Stimulated activated CD4-positive, alpha-beta T cell treated with anti-CD3 and anti-CD28 coated beads, Interleukin-12 subunit alpha, Interleukin-12 subunit beta, amount 100 ng/mL, for 48 hours (primary cell): ENCODE data around the gene SCARF2.
"Not testable (repeated sequence)": the region's sequence is repeated elsewhere in the genome, so short reads cannot be mapped to it uniquely, and the experiment has no call there.

Experiments
- DNase-seq, 3 donors: peaks; one replicate each; pipeline ENCODE4 v3.0.0-alpha.2; 2020; ENCODE audit warnings: low read depth in 2 of 3, low spot score in 1 of 3

Gene SCARF2

GRCh38 chr22:20413217-20414058 lies 24.2 kb downstream of the SCARF2 start:
- no peak for DNase-seq

DNA sequence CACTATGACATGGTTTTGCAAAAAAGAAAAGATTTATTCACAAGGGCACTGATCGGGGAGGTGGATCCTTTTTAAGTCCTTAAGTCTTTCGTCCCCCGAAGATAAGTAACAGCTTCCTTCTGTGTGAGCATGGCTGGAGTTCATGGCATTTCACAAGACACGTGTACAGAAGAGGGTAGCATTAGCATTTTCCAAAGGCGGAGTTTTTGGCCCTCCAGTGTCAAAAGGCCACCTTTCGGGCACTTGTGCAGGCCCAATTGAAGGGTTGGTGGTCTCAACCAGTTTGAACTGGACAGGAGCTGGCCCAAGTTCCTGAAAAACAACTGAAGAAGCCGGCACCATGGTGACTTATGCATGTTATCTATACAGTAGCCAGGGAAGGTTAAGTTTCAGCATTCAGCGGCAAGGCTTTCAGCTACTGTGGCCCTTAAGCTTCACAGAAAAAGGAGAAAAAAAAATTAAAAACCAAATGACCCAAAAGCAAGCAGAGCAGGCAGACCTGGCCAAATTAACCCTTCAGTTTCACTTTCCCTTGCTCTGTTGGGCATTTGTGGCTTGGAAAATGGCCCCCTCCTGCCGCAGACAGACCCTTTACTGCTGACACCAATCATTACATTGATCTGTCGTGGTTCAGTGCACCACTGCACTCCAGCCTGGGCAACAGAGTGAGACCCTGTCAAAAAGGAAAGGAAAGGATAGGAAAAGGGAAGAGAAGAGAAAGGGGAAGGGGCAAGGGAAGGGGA lies 25.0 kb downstream of the SCARF2 start:
- DNase-seq = no peak

DNA sequence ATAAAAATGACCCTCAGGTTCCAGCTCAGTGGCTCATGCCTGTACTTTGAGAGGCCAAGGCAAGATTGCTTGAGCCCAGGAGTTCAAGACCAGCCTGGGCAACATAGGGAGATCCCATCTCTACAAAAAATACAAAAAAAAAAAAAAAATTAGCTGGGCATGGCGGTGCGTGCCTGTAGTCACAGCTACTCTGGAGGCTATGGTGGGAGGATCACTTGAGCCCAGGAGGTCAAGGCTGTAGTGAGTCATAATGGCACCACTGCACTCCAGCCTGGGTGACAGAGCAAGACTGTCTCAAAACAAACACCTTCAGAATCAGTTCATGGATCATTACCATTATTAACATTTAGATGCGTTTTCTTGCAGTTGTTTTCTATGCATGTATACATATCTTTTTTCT lies 28.2 kb downstream of the SCARF2 start:
- not testable (repeated sequence) for DNase-seq

GRCh38 chr22:20408891-20409290 lies 28.7 kb downstream of the SCARF2 start:
- DNase-seq = no peak

DNA sequence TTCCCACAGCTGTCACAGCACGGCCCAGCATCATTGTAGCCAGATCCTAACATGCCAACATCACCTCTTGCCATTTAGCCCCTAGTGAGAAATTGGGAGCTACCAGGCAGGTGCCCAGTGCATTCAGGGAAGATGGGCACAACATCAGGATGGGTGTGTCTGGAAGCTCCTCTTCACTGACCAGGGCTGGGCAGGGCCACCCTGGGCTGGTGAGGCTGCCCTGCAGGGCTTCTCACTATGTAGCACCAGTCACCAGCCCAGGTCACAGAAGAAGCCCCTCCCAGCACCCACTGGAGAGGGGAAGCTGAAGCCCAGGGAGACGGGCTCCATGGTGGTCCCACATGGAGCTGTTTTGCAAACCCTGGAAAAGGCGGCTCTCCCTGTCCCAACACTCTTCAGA lies 29.8 kb downstream of the SCARF2 start:
- no peak for DNase-seq

DNA sequence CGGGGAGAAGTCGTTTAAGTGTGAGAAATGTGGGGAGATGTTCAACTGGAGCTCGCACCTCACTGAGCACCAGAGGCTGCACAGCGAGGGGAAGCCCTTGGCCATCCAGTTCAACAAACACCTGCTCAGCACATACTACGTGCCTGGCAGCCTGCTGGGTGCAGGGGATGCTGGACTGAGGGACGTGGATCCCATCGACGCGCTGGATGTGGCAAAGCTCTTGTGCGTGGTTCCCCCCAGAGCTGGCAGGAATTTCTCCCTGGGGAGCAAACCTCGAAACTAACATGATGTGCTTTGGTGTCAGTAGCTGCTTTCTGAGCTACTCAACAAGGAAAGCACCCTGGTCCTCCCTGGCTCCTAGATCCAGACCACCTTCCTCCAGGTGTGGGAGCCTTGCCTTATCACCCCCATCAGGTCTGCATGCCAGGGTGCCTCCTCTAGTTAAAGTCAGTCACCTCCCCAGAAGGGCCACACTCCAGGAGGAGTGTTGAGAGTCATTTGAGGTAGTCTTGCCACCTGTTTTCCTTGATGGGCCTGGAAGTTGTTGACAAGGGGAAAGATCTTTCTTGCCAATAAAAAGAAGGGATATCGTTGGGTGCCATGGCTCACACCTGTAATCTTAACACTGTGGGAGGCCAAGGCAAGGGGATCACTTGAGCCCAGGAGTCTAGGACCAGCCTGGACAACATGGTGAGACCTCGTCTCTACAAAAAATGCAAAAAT lies 30.8 kb downstream of the SCARF2 start:
- no peak for DNase-seq

- DNase-seq = no peak
Measured at GRCh38 chr22:20405931-20406685, 31.5 kb downstream of the SCARF2 start.

DNA sequence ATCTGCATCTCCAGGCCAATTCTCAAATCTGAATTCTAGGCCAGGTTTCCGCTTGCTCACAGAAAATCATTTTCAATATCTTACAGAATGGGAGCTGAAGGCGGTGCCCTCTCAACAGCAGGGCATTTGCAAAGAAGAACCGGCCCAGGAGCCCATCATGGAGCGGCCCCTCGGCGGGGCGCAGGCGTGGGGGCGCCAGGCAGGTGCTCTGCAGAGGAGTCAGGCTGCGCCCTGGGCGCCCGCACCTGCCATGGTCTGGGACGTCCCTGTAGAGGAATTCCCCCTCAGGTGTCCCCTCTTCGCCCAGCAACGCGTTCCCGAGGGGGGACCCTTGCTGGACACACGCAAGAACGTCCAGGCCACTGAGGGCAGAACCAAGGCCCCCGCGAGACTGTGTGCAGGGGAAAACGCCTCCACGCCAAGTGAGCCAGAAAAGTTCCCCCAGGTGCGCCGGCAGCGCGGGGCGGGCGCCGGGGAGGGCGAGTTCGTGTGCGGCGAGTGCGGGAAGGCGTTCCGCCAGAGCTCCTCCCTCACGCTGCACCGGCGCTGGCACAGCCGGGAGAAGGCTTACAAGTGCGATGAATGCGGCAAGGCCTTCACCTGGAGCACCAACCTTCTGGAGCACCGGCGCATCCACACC lies 32.2 kb downstream of the SCARF2 start:
- no peak for DNase-seq

GRCh38 chr22:20404881-20405280 lies 32.7 kb downstream of the SCARF2 start:
- no peak for DNase-seq

GRCh38 chr22:20403779-20404140 lies 33.9 kb downstream of the SCARF2 start:
- no peak for DNase-seq

DNA sequence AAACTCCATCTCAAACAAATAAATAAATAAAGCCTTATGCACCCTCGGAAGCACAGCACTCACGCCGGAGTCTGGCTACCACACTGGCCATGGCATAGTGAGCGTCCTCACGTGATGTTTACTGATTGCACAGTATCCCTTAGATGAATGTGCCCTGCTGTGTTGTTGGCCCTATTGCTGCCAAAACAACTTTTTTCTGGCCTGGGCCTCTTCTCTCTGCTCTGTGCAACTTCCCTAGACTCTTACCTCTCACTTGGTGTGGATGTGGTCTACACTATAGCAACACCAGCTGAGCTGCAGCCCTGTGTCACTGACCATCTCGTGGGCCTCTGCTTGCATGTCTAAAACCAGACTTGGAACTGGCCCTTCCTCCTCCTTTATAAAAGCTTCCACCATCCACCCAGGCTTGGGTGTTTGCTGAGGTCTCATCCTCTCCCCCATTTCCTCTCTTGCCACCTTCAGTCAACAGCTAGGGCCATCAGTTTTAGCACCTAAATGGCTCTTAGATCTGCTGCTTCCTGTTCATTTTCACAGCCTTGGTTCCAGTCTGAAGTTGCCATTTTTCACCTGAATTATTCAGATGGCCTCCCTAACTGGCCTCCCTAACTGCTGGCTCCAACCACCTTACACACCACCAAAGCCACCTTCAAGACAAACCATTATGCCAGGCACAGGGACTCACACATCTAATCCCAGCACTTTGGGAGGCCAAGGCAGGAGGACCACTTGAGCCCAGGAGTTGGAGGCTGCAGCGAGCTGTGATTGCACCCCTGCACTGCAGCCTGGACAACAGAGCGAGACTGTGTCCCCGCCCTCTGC lies 34.5 kb downstream of the SCARF2 start:
- DNase-seq = no peak

GRCh38 chr22:20401376-20402014 lies 36.1 kb downstream of the SCARF2 start:
- no peak for DNase-seq

DNA sequence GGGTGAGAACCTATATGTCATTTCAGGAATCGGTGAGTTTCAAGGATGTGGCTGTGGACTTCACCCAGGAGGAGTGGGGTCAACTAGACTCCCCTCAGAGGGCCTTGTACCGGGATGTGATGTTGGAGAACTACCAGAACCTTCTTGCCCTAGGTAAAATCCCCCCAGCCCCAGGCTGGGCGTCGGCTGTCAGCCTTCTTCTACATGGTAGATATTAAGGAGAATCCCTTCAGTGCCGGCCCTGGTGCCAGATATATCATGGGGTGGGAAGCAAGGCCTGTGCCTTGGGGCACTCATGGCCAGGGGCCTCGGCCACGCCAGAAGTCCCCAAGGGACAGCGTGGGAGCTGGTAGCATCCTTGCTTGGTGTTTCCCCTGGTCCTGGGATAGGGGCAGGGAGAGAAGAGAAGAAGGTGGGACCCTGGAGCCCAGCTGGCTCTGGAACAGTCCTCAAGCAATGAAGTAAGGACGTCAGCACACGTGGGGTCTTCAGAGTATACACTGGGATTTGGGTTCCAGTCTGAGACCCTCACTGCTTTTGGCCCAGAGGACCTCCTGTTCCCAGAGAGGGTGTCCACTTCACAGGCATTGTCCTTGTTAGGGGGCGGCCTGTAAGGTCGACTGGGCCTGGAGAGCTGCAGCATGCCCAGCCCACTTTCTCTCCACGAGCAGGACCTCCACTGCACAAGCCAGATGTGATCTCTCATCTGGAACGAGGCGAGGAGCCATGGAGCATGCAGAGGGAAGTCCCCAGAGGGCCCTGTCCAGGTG lies 36.8 kb downstream of the SCARF2 start:
- DNase-seq = no peak

DNA sequence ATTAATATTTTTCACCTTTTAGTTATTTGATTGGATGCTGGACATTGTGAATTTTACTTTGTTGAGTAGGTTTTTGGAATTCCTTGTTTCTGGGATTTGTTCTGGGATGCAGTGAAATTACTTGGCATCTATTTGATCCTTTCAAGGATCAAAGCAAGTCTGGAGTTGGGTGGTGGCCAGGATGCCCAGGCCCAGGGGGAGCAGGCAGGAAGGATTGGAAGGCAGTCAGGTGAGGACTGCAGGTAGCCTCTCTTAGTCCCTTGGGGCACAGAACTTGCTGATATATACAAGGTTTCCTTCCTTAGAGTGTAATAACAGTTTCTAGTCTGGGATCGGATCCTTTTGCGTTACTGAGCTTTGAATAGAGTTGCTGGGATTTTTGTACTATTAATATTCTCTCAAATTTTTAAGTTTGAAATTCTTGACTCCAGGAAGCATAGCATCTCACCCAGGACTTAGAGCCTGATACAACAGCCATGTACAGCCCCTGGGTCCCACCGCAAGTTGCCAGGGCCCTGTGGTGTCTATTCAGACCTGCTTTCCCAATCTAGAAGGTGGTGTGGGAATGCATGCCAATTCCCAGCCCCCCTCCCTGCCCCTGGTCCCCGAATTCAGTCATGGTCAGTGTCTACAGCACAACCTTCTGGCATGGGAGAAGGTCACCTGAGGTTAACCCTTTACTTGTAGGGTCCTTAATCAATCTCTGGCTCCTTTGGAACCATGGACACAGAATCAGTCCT lies 37.6 kb downstream of the SCARF2 start:
- DNase-seq = no peak

DNA sequence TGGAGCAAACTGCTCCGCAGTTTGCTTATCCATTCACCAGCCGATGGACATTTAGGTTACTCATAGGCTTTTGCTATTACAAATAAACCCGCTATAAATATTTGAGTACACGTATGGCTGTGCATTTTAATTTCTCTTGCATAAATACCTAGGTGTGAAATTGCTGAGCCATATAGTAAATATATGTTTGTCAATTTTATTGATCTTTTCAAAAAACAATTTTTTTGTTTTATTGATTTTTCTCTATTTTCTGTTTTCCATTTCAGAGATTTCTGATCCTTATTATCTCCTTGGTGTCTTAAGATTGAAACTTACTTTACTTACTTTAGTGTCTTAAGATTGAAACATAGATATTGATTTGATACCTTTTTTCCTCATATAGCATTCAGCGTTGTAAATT lies 39.2 kb downstream of the SCARF2 start:
- no peak for DNase-seq

DNA sequence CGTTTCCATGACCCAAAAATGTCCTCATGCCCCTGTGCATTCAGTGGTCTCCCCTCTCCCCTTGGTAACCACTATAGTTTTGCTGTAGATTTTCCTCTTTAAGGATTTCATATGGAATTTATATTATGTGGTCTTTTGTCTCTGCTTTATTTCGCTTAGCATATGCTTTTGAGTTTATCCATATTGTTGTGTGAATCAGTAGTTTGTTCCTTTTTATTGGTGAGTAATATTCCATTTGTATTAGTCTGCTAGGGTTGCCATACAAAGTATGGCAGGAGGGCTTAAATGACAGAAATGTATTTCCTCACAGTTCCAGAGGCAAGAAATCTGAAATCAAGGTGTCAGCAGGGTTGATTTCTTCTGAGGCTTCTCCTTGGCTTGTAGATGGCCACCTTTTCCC lies 40.1 kb downstream of the SCARF2 start:
- DNase-seq = no peak

DNA sequence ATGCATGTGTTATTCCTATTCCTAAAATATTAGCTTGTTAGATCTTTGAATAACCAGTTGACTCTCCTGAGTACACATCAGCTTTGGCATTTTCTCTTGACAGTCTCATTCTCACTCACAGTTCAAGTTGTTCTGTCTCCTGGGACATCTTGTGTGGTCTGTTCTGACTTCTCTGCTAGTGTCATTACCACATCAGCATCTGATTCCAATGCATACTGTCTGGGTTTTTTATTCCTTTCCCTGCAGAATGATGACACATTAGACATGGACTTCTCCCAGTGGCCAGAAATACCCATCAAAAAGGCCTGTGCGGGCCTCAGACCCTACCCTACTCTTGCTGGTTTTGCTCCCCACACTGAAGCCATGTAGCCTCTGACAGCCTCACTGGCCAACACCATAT lies 41.0 kb downstream of the SCARF2 start:
- DNase-seq = no peak

DNA sequence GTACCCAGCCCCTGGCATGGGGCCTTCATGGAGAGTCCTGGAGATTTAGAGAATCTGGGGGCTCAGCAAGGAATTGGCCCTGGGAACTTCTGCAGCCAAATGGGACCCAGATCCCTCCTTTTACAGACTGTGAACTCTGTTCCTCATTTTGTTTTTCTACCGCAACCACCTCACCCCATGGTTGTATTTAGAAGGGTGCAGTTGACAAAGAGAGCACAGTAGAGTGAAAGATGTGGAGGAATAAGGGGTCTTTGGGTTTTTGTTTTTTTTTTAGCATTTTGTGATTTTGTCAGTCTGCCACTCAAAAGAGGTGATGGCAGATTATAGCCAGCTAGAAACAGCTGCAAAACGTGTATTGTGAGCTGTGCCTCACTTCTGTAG lies 41.7 kb downstream of the SCARF2 start:
- no peak for DNase-seq
